ENCODE measurements around the gene ACTR5.
"Not testable (repeated sequence)": the region's sequence is repeated elsewhere in the genome, so short reads cannot be mapped to it uniquely, and the experiment has no call there.

The ACTR5 gene

DNA sequence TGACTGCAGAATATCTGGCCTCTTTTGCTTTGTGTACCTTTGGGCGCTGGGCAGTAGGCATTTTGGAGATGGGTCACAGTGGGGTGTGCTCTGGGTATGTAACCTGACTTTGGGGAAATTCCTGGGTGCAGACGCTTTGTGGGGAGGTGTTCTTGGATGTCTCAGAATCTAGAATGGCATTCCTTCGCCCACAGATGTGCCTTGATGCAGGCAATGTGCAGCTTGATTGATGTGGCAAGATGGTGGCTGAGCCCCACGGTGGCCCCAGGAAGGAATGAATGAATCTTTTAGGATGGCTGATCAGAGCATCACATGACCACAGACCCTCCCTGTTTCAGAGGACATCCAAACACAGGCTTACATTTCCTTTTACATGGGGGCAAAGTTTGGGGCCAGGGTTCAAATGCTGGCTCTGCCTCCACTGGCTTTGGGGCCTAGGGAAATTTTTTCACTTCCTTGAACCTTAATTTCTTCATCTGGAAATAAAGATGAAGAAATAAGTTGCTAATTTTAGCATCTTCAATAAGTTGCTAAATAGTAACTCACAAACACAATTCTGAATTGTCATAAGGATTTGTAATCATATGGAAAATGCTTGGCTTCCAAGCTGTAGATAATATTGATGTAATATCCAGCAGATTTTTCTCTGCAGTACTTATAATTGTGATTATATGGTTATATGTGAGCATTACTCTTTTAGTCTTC, 62.8 kb downstream of the ACTR5 start:
- no peak for DNase-seq (ENCODE audit: low read depth)
- TF ChIP-seq, protein P1, sequence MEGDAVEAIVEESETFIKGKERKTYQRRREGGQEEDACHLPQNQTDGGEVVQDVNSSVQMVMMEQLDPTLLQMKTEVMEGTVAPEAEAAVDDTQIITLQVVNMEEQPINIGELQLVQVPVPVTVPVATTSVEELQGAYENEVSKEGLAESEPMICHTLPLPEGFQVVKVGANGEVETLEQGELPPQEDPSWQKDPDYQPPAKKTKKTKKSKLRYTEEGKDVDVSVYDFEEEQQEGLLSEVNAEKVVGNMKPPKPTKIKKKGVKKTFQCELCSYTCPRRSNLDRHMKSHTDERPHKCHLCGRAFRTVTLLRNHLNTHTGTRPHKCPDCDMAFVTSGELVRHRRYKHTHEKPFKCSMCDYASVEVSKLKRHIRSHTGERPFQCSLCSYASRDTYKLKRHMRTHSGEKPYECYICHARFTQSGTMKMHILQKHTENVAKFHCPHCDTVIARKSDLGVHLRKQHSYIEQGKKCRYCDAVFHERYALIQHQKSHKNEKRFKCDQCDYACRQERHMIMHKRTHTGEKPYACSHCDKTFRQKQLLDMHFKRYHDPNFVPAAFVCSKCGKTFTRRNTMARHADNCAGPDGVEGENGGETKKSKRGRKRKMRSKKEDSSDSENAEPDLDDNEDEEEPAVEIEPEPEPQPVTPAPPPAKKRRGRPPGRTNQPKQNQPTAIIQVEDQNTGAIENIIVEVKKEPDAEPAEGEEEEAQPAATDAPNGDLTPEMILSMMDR (IDR thresholded peaks at IDR 0.05; ENCODE audit: insufficient read depth, low read depth, low read length, missing control alignments): no peak
- H3K4me3 ChIP-seq (ENCODE audit: low read depth, low read length): no peak overlapping the region

DNA sequence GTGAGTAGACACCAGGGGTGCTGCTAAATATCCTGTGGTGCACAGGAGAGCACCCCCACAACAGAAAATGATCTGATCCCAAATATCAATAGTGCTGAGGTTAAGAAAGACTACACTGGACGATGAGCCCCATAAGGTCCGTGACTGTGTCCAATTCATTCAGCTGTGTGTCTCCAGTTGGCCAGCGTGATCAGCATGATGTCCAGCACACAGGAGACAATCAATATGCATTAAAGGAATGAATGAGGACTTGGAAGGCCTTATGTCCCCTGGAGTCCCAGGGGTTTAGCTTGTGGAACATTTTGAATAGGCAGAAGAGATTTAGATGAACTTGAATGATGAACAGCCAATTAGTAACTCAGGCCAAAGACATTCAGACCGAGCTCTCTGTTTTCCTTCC, 63.5 kb downstream of the ACTR5 start:
- TF ChIP-seq, protein P1 (IDR thresholded peaks at IDR 0.05; ENCODE audit: insufficient read depth, low read depth, low read length, missing control alignments): no peak
- DNase-seq (ENCODE audit: low read depth): no peak
- H3K4me3 ChIP-seq (ENCODE audit: low read depth, low read length): no peak overlapping the region

DNA sequence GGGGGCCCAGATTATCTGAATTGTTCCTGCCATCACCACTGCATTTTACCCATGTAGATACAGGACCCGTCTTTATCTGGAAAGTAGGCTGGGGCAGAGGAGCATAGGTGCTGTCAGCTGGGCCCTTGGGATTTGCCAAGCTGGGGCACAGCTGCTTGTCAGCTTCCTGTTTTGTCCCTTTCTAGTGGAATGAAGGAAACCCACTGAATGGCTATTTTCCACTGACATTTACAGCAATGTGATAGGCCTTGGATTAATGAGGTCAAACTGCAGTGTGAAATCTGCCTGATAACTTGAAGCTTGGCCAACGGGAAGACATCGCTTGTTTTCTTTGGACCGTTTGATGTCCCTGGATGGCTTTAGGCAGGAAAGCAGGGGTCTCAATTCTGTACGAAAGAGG, 63.9 kb downstream of the ACTR5 start:
- no peak overlapping the region for H3K4me3 ChIP-seq (ENCODE audit: low read depth, low read length)
- no peak for DNase-seq (ENCODE audit: low read depth)
- TF ChIP-seq, protein P1 (IDR thresholded peaks at IDR 0.05; ENCODE audit: insufficient read depth, low read depth, low read length, missing control alignments): no peak

DNA sequence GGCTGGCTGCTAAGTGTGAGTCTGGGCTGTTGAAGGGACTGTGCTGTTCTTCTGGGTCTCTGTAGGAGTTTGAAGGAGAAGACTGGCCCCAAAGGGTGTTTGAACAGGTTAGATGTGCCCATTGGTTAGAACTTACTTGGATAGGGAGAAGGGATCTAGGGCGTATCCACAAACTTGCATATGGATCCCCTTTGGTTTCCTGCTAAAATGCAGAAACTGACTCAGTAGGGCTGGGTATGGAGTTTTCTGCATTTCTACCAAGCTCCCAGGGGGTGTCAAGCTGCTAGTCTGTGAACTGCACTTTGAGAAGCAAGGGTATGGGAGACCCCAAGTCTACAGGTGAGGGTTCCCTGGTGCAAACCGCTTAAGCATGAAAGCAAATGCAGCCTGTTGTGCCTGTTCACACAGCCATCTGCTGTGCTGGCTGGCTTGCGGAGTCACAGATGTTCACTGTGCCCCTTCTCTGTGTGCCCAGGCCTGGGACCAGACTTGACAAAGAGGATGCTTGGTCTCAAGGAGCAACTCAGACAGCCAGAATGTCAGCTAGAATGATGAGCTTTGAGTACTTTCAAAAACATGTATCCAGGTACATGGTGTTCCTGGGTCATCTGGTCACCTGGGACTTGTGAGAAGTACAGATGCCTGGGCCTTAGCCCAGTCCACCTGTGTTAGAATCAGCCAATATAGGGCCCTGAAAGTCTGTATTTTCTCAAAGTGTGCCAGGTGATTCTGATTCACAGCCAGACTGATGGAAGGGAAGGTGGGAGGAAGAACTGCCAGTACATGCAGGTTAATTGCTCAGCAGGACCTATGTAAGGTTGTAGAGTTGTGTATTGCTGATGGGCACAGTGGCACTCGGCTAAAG, 64.7 kb downstream of the ACTR5 start:
- no peak for DNase-seq (ENCODE audit: low read depth)
- H3K4me3 ChIP-seq (ENCODE audit: low read depth, low read length): no peak overlapping the region
- TF ChIP-seq, protein P1 (IDR thresholded peaks at IDR 0.05; ENCODE audit: insufficient read depth, low read depth, low read length, missing control alignments): no peak

DNA sequence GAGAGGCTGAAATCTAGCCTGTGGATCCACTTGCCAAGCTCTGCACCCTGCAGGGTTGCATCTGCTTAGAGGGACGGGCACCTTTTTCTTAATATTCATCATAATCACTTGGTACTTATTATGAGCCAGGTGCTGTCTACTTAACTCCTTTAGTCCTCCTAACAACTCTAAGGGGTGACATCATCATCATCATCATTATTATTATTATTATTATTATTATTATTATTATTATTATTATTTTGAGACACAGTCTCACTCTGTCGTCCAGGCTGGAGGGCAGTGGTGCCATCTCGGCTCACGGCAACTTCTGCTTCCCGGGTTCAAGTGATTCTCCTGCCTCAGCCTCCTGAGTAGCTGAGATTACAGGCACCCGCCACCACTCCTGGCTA, 65.3 kb downstream of the ACTR5 start:
- not testable (repeated sequence) for H3K4me3 ChIP-seq (ENCODE audit: low read depth, low read length); DNase-seq (ENCODE audit: low read depth)

DNA sequence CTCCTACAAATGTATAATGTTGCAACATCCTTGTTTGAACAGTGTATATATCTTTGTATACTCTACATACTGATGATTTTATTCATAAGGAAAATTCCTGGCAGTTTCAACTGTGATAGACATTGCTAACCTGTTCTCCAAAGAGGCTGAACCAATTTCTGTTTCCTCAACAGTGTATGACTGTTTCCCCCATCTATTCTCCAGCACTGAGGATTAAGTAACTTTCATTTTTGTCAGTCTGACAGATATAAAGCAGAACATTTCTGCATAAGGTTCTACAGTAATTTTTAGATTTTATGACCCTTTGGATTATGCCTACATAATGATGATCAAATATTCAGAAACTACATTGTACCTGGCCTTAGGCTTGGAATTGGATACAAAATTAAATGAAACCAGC, 67.2 kb downstream of the ACTR5 start:
- no peak overlapping the region for H3K4me3 ChIP-seq (ENCODE audit: low read depth, low read length)
- DNase-seq (ENCODE audit: low read depth): no peak
- TF ChIP-seq, protein P1 (IDR thresholded peaks at IDR 0.05; ENCODE audit: insufficient read depth, low read depth, low read length, missing control alignments): no peak
